Activated naive CD4-positive, alpha-beta T cell treated with anti-CD3 and anti-CD28 coated beads, Interleukin-2, amount 50 U/mL, for 24 hours (primary cell): ENCODE data around the gene STAT2.
A peak's percentile ranks its signal among the peaks of the same experiment; 100 is the strongest.

ENCODE experiments used
- H3K27ac Mint-ChIP-seq: one replicate; pipeline ENCODE4 v1.8.0; 2021; ENCODE audit warnings: mild to moderate bottlenecking, mixed read lengths
- H3K27me3 Mint-ChIP-seq: one replicate; pipeline ENCODE4 v1.8.0; 2021; ENCODE audit warnings: mixed read lengths
- H3K36me3 Mint-ChIP-seq: one replicate; pipeline ENCODE4 v1.8.0; 2021; ENCODE audit warnings: mixed read lengths
- H3K4me1 Mint-ChIP-seq: one replicate; pipeline ENCODE4 v1.8.0; 2021; ENCODE audit warnings: mixed read lengths
- H3K4me3 Mint-ChIP-seq: one replicate; pipeline ENCODE4 v1.8.0; 2021; ENCODE audit warnings: mild to moderate bottlenecking, mixed read lengths
- H3K9me3 Mint-ChIP-seq: one replicate; pipeline ENCODE4 v1.8.0; 2021; ENCODE audit warnings: mixed read lengths

Gene STAT2

GRCh38 chr12:56296295-56296694 is 63.6 kb downstream of the STAT2 start:
- Mint-ChIP-seq H3K27ac (no peak overlapping the region), H3K4me1 (peaks cover 54% of the 10 kb centered on the region), H3K4me3 (no peak overlapping the region), H3K9me3 (no peaks in the 10 kb centered on the region), H3K36me3 (peaks cover 10% of the 10 kb centered on the region), H3K27me3 (no peaks in the 10 kb centered on the region)

- H3K27ac Mint-ChIP-seq, result no peak overlapping the region
- H3K4me1 Mint-ChIP-seq, result peaks cover 62% of the 10 kb centered on the region
These were observed 66.1 kb downstream of the STAT2 start for GRCh38 chr12:56293795-56294194.

More at GRCh38 chr12:56293795-56294194, 66.1 kb downstream of the STAT2 start:
- Mint-ChIP-seq H3K4me3 (peak overlapping the region; percentile 24), H3K27me3 (no peaks in the 10 kb centered on the region), H3K36me3 (peaks cover 14% of the 10 kb centered on the region), H3K9me3 (no peaks in the 10 kb centered on the region)
